GM18517 (cell line): Measurements from ENCODE around the gene RNF166.

Experiments
- ATAC-seq: cut with Tn5 transposase; IDR thresholded peaks from one replicate; pipeline ENCODE4 v1.9.1; 2021; ENCODE audit warnings: mild to moderate bottlenecking, moderate library complexity; ENCODE audit not compliant: unreplicated experiment

The RNF166 gene

GRCh38 chr16:88739139-88739976, 33.1 kb upstream of the RNF166 start:
- no peak for ATAC-seq

- ATAC-seq: no peak
Measured at GRCh38 chr16:88738151-88739084, 32.2 kb upstream of the RNF166 start.

GRCh38 chr16:88737298-88738150, 31.3 kb upstream of the RNF166 start:
- ATAC-seq: peak; percentile 56

GRCh38 chr16:88736496-88736895, 30.3 kb upstream of the RNF166 start:
- ATAC-seq: no peak

- ATAC-seq: no peak
Measured at GRCh38 chr16:88736088-88736487, 29.9 kb upstream of the RNF166 start.

GRCh38 chr16:88735616-88736015, 29.4 kb upstream of the RNF166 start:
- ATAC-seq: no peak

GRCh38 chr16:88735121-88735520, 28.9 kb upstream of the RNF166 start:
- no peak for ATAC-seq

- no peak for ATAC-seq
Measured at GRCh38 chr16:88734361-88734728, 28.1 kb upstream of the RNF166 start.

GRCh38 chr16:88733630-88734360, 27.6 kb upstream of the RNF166 start:
- no peak for ATAC-seq

GRCh38 chr16:88732961-88733294, 26.7 kb upstream of the RNF166 start:
- no peak for ATAC-seq

- ATAC-seq: no peak
Measured at GRCh38 chr16:88732172-88732960, 26.2 kb upstream of the RNF166 start.

GRCh38 chr16:88731699-88732098, 25.5 kb upstream of the RNF166 start:
- no peak for ATAC-seq

- ATAC-seq: no peak
Measured at GRCh38 chr16:88730632-88731607, 24.7 kb upstream of the RNF166 start.

GRCh38 chr16:88727871-88728270, 21.7 kb upstream of the RNF166 start:
- no peak for ATAC-seq

- ATAC-seq: no peak
Measured at GRCh38 chr16:88726981-88727380, 20.8 kb upstream of the RNF166 start.

- ATAC-seq: no peak
Measured at GRCh38 chr16:88726408-88726749, 20.2 kb upstream of the RNF166 start.

- ATAC-seq: no peak
Measured at GRCh38 chr16:88725609-88726407, 19.6 kb upstream of the RNF166 start.
